GM18507 (cell line): ENCODE data around the gene CXorf51B.
"Not testable (repeated sequence)": the region's sequence is repeated elsewhere in the genome, so short reads cannot be mapped to it uniquely, and the experiment has no call there.

ENCODE experiments used
- DNase-seq: peaks from one replicate; pipeline ENCODE4 v3.0.0; 2011; ENCODE audit warnings: low read depth; ENCODE audit not compliant: insufficient read length; ENCODE audit errors: extremely low spot score
- FAIRE-seq: peaks from 2 replicates; lab custom pipeline; 2011; peaks lifted over from hg19 to GRCh38; lab: Jason Lieb, UNC

The CXorf51B gene

DNA sequence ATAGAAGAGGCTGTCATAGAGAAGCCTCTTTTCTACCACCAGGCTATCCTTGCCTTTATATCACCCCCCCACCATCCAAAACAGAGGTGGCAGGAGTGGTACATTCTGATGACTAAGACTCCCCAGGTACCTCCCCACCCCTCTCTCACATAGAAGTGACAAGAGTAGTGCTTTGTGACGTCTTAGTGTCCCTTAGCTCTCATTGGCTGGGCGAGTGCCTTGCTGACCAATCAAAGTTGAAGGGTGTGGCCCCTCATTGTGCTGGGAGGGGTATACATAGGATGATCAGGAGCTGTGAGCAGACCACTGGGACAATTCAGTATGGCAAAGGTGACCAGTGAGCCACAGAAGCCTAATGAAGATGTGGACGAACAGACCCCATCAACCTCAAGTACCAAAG is at the start of gene CXorf51B:
Gene CXorf51B, plus strand, starts transcription at position 301 of the 400 bp plus-strand sequence. Its CDS starts 21 bp downstream, at position 322.
- not testable (repeated sequence) for FAIRE-seq, DNase-seq

DNA sequence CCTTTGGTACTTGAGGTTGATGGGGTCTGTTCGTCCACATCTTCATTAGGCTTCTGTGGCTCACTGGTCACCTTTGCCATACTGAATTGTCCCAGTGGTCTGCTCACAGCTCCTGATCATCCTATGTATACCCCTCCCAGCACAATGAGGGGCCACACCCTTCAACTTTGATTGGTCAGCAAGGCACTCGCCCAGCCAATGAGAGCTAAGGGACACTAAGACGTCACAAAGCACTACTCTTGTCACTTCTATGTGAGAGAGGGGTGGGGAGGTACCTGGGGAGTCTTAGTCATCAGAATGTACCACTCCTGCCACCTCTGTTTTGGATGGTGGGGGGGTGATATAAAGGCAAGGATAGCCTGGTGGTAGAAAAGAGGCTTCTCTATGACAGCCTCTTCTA is 5.1 kb downstream of the CXorf51B start, which contains the start of gene CXorf51A:
Gene CXorf51A, minus strand, starts transcription at position 101 of the 400 bp plus-strand sequence. Its CDS starts 21 bp downstream, at position 80.
- not testable (repeated sequence) for DNase-seq, FAIRE-seq

DNA sequence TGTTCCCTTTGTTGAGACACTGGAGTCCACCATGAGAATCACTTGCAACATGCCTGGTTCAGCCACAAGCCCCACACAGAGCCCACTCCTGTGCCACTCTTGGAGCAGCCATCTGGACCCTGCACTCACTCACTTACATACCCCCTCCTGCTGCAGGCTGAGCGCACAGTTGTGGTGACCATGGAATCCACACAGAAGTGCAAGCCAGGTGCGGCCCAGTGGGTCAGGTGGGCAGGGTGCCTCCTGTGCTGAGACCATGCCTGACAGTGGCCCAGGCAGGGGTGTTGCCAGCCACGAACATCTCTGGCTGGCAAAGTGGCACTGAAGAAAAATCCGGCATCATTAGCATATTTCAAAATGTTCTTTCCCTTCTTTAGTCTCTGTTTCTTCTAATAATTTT is 22.4 kb downstream of the CXorf51B start:
- DNase-seq (no peak), FAIRE-seq (no peak)

DNA sequence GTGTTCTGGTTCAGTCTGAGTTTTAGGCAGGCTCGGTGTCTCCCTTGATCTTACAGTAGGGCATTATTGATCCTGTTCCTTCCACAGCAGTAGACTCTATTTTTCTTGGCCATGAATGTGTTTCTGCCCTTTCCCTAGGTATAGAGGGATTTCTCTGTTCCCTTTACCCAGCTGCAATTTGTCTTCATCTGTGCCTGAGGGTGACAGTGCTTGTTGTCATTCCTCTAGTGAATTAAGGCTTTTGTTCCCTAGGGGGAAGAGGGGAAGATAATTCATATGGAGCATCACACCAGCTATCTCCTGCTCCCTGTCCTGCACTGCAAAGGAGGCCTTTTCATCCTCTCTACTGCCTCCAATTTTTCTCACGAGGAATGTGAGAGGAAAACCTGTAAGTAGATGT is 44.7 kb downstream of the CXorf51B start:
- DNase-seq (no peak), FAIRE-seq (no peak)
